ENCODE data around the gene LRFN2. TPM values are rescaled to one million over a fixed set of nuclear protein-coding genes. Genes with fewer than 3 reads are reported as not detected.

The LRFN2 gene
- polyA plus RNA-seq, 2 donors = 0.26 to 0.28 TPM

DNA sequence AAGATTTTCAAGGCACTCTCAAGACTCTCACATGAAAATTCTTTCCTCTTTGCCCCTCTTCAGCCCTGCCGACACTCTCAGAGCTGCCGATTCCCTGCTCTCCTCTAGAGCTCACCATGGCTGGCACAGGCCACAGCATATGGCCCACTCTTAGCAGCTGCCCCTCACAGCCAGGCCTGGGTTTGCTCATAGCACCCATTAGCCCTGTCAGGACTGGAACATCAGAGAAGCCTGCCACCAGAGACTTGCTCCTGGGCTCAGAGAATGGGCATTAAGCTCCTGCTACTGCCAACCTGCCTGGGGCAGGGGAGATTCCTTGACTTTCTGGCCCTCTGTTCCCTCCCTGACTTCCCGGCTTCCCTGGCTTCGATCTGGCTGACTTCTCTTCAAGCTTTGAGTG, 96.7 kb downstream of the LRFN2 start:
- WGBS, 2 donors = 77 to 81% methylated on average over 4 of the region's 4 CpGs
- Histone ChIP-seq H3K36me3 (ENCODE audit: control insufficient read depth in 2 of 2, insufficient read depth in 2 of 2, low read length in 1 of 2) (no peaks in the 10 kb centered on the region), H3K4me1 (ENCODE audit: control insufficient read depth in 2 of 2, insufficient read depth in 2 of 2, low read length in 1 of 2) (peaks cover 2 to 3% of the 10 kb centered on the region in 2 donors), H3K27me3 (ENCODE audit: control insufficient read depth in 1 of 2, insufficient read depth in 2 of 2, low read length in 2 of 2) (no peaks in the 10 kb centered on the region), H3K27ac (ENCODE audit: low read depth in 2 of 2, low read length in 1 of 2) (no peak overlapping the region), H3K4me3 (ENCODE audit: low read depth in 1 of 2, low read length in 2 of 2) (no peak overlapping the region), H3K9me3 (ENCODE audit: control insufficient read depth in 2 of 2, insufficient read depth in 1 of 2, low read depth in 1 of 2, low read length in 1 of 2) (peaks cover 0 to 2% of the 10 kb centered on the region in 2 donors)

DNA sequence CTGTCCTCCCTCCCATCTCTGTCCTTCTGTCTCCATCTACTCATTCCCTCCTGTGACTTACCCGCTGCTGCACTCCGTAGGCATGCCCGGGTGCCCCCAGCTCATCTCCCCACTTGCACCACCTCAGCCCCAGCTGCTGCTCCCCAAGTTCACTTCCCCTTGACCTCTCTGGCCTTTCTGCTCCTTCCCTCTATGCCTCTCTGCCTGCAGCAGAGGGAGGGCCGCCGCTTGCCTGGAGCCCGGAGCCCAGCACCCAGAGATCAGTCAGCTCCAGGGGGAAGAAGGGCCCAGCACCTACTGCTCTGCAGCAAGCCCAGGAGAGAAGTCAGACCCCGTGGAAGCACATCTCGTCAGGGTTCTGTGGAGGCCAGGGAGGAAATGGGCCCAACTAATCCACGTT, 97.4 kb downstream of the LRFN2 start:
- no peaks in the 10 kb centered on the region for H3K36me3 ChIP-seq (ENCODE audit: control insufficient read depth in 2 of 2, insufficient read depth in 2 of 2, low read length in 1 of 2)
- H3K27me3 ChIP-seq (ENCODE audit: control insufficient read depth in 1 of 2, insufficient read depth in 2 of 2, low read length in 2 of 2) = no peaks in the 10 kb centered on the region
- 89 to 91% methylated on average over 9 of the region's 9 CpGs for WGBS, 2 donors
- no peak overlapping the region for H3K27ac ChIP-seq (ENCODE audit: low read depth in 2 of 2, low read length in 1 of 2)
- peaks cover 2 to 3% of the 10 kb centered on the region in 2 donors for H3K4me1 ChIP-seq (ENCODE audit: control insufficient read depth in 2 of 2, insufficient read depth in 2 of 2, low read length in 1 of 2)
- H3K4me3 ChIP-seq (ENCODE audit: low read depth in 1 of 2, low read length in 2 of 2) = no peak overlapping the region
- H3K9me3 ChIP-seq (ENCODE audit: control insufficient read depth in 2 of 2, insufficient read depth in 1 of 2, low read depth in 1 of 2, low read length in 1 of 2) = no peaks in the 10 kb centered on the region

DNA sequence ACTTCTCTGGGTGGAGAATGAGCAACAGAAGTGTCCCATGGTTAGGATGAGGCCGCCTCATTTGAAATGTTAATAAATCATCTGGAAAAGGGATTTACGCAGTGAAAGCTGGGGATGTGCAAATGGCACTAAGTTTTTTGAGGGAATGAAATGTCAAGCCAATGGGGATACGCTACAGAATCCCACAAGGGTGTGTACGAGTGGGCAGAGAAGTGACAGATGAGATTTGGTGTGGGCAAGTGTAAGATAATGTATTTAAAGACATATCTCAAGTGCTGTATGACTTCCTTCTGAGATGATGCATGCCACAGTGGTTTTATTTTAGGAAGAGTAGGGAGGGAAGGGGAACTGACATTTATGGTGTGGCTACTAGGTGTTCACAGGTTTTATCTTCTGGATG, 100.6 kb downstream of the LRFN2 start:
- WGBS, 2 donors = 84 to 85% methylated on average over 4 of the region's 4 CpGs
- Histone ChIP-seq H3K4me1 (ENCODE audit: control insufficient read depth in 2 of 2, insufficient read depth in 2 of 2, low read length in 1 of 2) (no peaks in the 10 kb centered on the region), H3K9me3 (ENCODE audit: control insufficient read depth in 2 of 2, insufficient read depth in 1 of 2, low read depth in 1 of 2, low read length in 1 of 2) (no peaks in the 10 kb centered on the region), H3K36me3 (ENCODE audit: control insufficient read depth in 2 of 2, insufficient read depth in 2 of 2, low read length in 1 of 2) (no peaks in the 10 kb centered on the region), H3K27me3 (ENCODE audit: control insufficient read depth in 1 of 2, insufficient read depth in 2 of 2, low read length in 2 of 2) (no peaks in the 10 kb centered on the region), H3K4me3 (ENCODE audit: low read depth in 1 of 2, low read length in 2 of 2) (no peak overlapping the region), H3K27ac (ENCODE audit: low read depth in 2 of 2, low read length in 1 of 2) (no peak overlapping the region)

DNA sequence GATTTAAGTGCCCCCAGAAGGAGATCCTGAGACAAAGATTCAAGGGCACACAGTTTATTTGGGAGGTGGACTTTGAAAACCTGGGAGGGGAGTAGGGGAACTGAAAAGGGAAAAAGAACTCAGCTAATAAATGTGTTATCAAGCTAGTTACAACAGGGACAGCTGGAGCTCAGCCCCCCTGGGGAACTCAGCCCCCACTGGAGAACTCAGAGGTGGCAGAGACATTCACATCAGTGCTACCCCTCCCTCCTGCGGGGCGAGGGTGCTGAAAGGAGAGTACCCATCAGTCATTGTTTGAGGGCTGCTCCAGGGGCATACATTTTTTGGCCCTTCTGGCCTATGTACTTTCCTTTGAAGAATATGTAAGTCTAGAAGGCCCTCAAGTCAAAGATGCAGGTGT, 101.4 kb downstream of the LRFN2 start:
- no peak overlapping the region for H3K27ac ChIP-seq (ENCODE audit: low read depth in 2 of 2, low read length in 1 of 2)
- 81 to 91% methylated on average over 2 of the region's 2 CpGs for WGBS, 2 donors
- H3K27me3 ChIP-seq (ENCODE audit: control insufficient read depth in 1 of 2, insufficient read depth in 2 of 2, low read length in 2 of 2) = no peaks in the 10 kb centered on the region
- H3K36me3 ChIP-seq (ENCODE audit: control insufficient read depth in 2 of 2, insufficient read depth in 2 of 2, low read length in 1 of 2) = no peaks in the 10 kb centered on the region
- H3K4me1 ChIP-seq (ENCODE audit: control insufficient read depth in 2 of 2, insufficient read depth in 2 of 2, low read length in 1 of 2) = no peaks in the 10 kb centered on the region
- no peaks in the 10 kb centered on the region for H3K9me3 ChIP-seq (ENCODE audit: control insufficient read depth in 2 of 2, insufficient read depth in 1 of 2, low read depth in 1 of 2, low read length in 1 of 2)
- no peak overlapping the region for H3K4me3 ChIP-seq (ENCODE audit: low read depth in 1 of 2, low read length in 2 of 2)

DNA sequence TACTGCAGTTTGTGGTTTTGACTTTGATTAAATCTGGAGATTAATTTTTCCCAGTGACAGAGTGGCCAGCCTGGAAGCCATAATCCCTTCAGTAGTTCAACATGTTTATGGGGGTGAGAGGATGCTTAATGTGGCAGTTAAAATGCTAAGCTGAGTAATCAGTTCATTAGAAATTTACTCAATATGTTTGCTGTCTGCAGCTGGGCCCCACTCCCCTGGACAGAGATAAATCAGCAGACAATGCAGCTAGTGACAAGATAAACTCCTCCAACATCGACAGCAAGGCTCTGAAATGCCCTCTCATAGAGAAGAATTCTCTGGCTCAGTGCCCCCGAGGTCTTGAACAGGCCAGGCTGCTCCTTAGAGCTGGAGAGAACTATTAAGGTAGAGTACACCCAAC, 101.9 kb downstream of the LRFN2 start:
- WGBS, 2 donors = 22 to 28% methylated on average over 2 of the region's 2 CpGs
- Histone ChIP-seq H3K27me3 (ENCODE audit: control insufficient read depth in 1 of 2, insufficient read depth in 2 of 2, low read length in 2 of 2) (no peaks in the 10 kb centered on the region), H3K9me3 (ENCODE audit: control insufficient read depth in 2 of 2, insufficient read depth in 1 of 2, low read depth in 1 of 2, low read length in 1 of 2) (no peaks in the 10 kb centered on the region), H3K27ac (ENCODE audit: low read depth in 2 of 2, low read length in 1 of 2) (no peak overlapping the region), H3K36me3 (ENCODE audit: control insufficient read depth in 2 of 2, insufficient read depth in 2 of 2, low read length in 1 of 2) (no peaks in the 10 kb centered on the region), H3K4me3 (ENCODE audit: low read depth in 1 of 2, low read length in 2 of 2) (no peak overlapping the region), H3K4me1 (ENCODE audit: control insufficient read depth in 2 of 2, insufficient read depth in 2 of 2, low read length in 1 of 2) (no peaks in the 10 kb centered on the region)

DNA sequence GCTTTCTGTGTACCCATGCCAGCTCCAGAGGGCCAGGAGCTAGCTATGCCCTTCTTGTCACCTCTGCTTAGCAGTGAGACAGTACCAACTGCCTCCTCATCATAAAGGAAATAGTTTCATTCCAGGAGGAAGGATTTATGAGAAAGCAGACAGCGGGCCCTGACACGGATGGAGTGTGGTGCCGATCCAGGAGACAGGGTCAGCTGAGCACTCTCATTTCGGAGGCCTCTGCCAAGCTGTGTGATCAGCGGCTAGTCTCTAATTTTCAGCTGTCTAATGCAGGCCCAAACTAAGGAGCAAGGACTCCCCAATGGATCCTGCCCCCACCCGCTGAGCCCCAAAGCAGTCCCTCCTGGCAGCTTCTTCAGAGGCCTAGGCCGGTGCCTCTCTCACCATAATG, 103.1 kb downstream of the LRFN2 start:
- peaks cover 0 to 2% of the 10 kb centered on the region in 2 donors for H3K9me3 ChIP-seq (ENCODE audit: control insufficient read depth in 2 of 2, insufficient read depth in 1 of 2, low read depth in 1 of 2, low read length in 1 of 2)
- no peak overlapping the region for H3K4me3 ChIP-seq (ENCODE audit: low read depth in 1 of 2, low read length in 2 of 2)
- no peaks in the 10 kb centered on the region for H3K27me3 ChIP-seq (ENCODE audit: control insufficient read depth in 1 of 2, insufficient read depth in 2 of 2, low read length in 2 of 2)
- H3K36me3 ChIP-seq (ENCODE audit: control insufficient read depth in 2 of 2, insufficient read depth in 2 of 2, low read length in 1 of 2) = no peaks in the 10 kb centered on the region
- H3K27ac ChIP-seq (ENCODE audit: low read depth in 2 of 2, low read length in 1 of 2) = no peak overlapping the region
- 77 to 84% methylated on average over 7 of the region's 7 CpGs for WGBS, 2 donors
- no peaks in the 10 kb centered on the region for H3K4me1 ChIP-seq (ENCODE audit: control insufficient read depth in 2 of 2, insufficient read depth in 2 of 2, low read length in 1 of 2)

DNA sequence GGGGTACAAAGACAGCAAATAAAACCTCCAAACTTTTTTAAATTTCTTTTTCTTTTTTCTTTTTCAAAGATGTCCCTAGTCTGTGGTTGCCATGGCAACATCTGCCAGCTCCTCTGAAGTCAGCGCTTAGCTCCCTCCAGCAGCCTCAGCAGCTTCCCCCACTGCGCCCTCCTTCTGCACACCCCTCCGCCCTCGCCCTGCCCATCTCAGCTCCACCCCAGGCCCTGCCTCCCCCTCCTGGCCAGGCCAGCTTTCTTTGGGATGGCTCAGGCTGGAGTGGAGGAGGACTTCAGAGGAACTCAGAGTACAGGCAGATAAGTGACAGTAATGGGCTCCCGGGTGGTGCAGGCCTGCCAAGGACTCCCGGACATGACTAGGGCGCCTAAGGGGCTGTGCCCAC, 104.6 kb downstream of the LRFN2 start:
- Histone ChIP-seq H3K27ac (ENCODE audit: low read depth in 2 of 2, low read length in 1 of 2) (no peak overlapping the region), H3K9me3 (ENCODE audit: control insufficient read depth in 2 of 2, insufficient read depth in 1 of 2, low read depth in 1 of 2, low read length in 1 of 2) (peaks cover 0 to 2% of the 10 kb centered on the region in 2 donors), H3K36me3 (ENCODE audit: control insufficient read depth in 2 of 2, insufficient read depth in 2 of 2, low read length in 1 of 2) (no peaks in the 10 kb centered on the region), H3K4me1 (ENCODE audit: control insufficient read depth in 2 of 2, insufficient read depth in 2 of 2, low read length in 1 of 2) (peaks cover 0 to 2% of the 10 kb centered on the region in 2 donors), H3K4me3 (ENCODE audit: low read depth in 1 of 2, low read length in 2 of 2) (no peak overlapping the region), H3K27me3 (ENCODE audit: control insufficient read depth in 1 of 2, insufficient read depth in 2 of 2, low read length in 2 of 2) (no peaks in the 10 kb centered on the region)
- WGBS, 2 donors = 63 to 64% methylated on average over 7 of the region's 7 CpGs

DNA sequence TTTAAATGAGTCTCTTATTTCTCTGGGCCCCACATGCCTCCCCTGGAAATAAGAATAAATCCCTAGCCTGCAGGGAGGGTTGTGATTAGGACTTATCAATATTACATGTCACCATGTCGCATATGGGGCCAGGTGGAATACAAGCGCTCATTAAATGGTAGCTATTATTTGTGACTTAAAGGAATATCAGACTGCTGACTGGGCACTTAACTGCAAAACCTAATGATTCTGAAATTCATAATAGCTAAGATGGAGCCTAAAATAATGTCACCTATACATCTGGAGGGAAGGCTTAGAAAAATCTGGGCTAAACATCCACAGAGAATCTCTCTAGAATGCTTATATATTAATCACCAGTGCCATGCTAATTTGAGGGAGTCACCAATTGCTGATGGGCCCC, 106.5 kb downstream of the LRFN2 start:
- WGBS, 2 donors = 94 to 95% methylated on average over 2 of the region's 2 CpGs
- Histone ChIP-seq H3K36me3 (ENCODE audit: control insufficient read depth in 2 of 2, insufficient read depth in 2 of 2, low read length in 1 of 2) (no peaks in the 10 kb centered on the region), H3K4me3 (ENCODE audit: low read depth in 1 of 2, low read length in 2 of 2) (no peak overlapping the region), H3K27ac (ENCODE audit: low read depth in 2 of 2, low read length in 1 of 2) (no peak overlapping the region), H3K9me3 (ENCODE audit: control insufficient read depth in 2 of 2, insufficient read depth in 1 of 2, low read depth in 1 of 2, low read length in 1 of 2) (peaks cover 0 to 2% of the 10 kb centered on the region in 2 donors), H3K27me3 (ENCODE audit: control insufficient read depth in 1 of 2, insufficient read depth in 2 of 2, low read length in 2 of 2) (no peaks in the 10 kb centered on the region), H3K4me1 (ENCODE audit: control insufficient read depth in 2 of 2, insufficient read depth in 2 of 2, low read length in 1 of 2) (peaks cover 0 to 2% of the 10 kb centered on the region in 2 donors)

DNA sequence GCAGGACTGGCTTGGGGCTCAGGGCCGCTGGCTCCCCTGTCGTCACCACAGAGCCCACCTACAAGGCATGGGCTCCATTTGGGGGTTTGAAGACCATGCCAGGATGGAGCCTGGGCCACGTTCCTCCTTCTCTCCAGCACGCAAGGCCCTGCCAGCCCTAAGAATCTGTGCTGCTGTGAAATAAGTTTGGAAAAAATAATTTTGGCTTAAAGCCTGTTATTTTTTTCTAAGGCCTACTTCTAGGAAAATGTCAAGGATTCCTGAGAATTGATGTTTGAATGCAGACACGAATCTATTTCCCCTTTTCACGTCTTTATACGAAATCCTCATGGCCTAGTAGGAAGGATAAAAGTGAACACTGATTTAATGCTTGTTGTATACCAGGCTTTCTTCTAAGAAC, 107.5 kb downstream of the LRFN2 start:
- Histone ChIP-seq H3K27me3 (ENCODE audit: control insufficient read depth in 1 of 2, insufficient read depth in 2 of 2, low read length in 2 of 2) (no peaks in the 10 kb centered on the region), H3K36me3 (ENCODE audit: control insufficient read depth in 2 of 2, insufficient read depth in 2 of 2, low read length in 1 of 2) (no peaks in the 10 kb centered on the region), H3K27ac (ENCODE audit: low read depth in 2 of 2, low read length in 1 of 2) (no peak overlapping the region), H3K4me1 (ENCODE audit: control insufficient read depth in 2 of 2, insufficient read depth in 2 of 2, low read length in 1 of 2) (peaks cover 0 to 2% of the 10 kb centered on the region in 2 donors), H3K4me3 (ENCODE audit: low read depth in 1 of 2, low read length in 2 of 2) (no peak overlapping the region), H3K9me3 (ENCODE audit: control insufficient read depth in 2 of 2, insufficient read depth in 1 of 2, low read depth in 1 of 2, low read length in 1 of 2) (peaks cover 0 to 2% of the 10 kb centered on the region in 2 donors)
- 64 to 69% methylated on average over 7 of the region's 7 CpGs for WGBS, 2 donors

DNA sequence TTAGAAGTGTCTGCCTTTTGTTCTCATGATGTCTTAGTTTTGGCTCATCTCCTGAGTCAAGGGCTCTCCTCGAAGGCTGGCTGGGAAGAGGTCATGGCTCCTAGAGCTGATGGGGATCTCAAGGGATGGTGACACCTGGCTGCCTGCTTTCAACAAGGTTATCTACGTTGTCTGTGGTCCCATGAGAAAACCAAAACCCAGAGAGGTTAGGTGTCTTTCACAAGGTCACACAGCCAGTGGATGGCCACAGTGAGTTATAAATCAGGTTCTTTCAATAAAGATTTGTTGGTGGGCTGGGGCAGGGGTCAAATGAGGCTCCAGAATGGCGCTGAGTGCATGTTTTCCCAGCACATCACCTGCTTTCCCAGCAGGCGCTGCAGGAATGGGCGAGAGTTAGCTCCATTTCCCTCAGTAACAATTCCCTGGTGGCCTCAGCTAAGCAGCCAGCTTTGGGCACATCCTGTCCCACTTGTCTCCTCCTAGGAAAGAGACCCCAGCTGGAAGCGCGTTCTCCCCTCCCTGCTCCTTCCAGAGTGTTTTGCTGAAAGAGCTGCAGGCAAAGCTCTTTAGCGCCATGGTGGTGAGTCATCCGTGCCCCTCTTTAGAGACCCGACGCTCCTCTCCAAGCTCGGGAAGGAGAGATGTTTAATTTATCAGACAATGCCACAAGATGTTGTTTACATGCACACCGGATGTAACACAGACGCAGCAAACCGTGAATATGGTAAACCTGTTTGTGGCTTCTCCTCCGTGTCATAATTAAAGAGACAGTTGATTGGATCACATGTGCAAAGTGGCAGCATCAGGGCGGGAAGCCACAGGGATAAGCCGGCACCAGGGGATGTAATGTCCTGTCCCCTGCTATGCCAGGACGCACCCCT, 109.7 kb downstream of the LRFN2 start:
- H3K27ac ChIP-seq (ENCODE audit: low read depth in 2 of 2, low read length in 1 of 2) = no peak overlapping the region
- H3K4me1 ChIP-seq (ENCODE audit: control insufficient read depth in 2 of 2, insufficient read depth in 2 of 2, low read length in 1 of 2) = peaks cover 0 to 2% of the 10 kb centered on the region in 2 donors
- 35 to 40% methylated on average over 19 of the region's 19 CpGs for whole genome bisulfite sequencing, 2 donors
- H3K27me3 ChIP-seq (ENCODE audit: control insufficient read depth in 1 of 2, insufficient read depth in 2 of 2, low read length in 2 of 2) = no peaks in the 10 kb centered on the region
- H3K36me3 ChIP-seq (ENCODE audit: control insufficient read depth in 2 of 2, insufficient read depth in 2 of 2, low read length in 1 of 2) = no peaks in the 10 kb centered on the region
- H3K4me3 ChIP-seq (ENCODE audit: low read depth in 1 of 2, low read length in 2 of 2) = no peak overlapping the region
- H3K9me3 ChIP-seq (ENCODE audit: control insufficient read depth in 2 of 2, insufficient read depth in 1 of 2, low read depth in 1 of 2, low read length in 1 of 2) = peaks cover 0 to 2% of the 10 kb centered on the region in 2 donors

All from esophagus (tissue), 2 donors.